IPS DF 4.7 (cell line): ENCODE data around the gene RTKN2.

Experiments used
- DNase-seq: peaks from one replicate; pipeline ENCODE4 v3.0.0-alpha.2; 2013; ENCODE audit warnings: low spot score; ENCODE audit errors: extremely low read depth

Gene RTKN2

GRCh38 chr10:62177111-62177510, 91.5 kb downstream of the RTKN2 start:
- no peak for DNase-seq

GRCh38 chr10:62175251-62175650, 93.4 kb downstream of the RTKN2 start:
- DNase-seq = no peak

- DNase-seq = no peak
Measured at GRCh38 chr10:62172465-62172864, 96.2 kb downstream of the RTKN2 start.

- DNase-seq = no peak
Measured at GRCh38 chr10:62171791-62172190, 96.9 kb downstream of the RTKN2 start.

- no peak for DNase-seq
Measured at GRCh38 chr10:62170732-62171131, 97.9 kb downstream of the RTKN2 start.

- DNase-seq = no peak
Measured at GRCh38 chr10:62166331-62167131, 102.1 kb downstream of the RTKN2 start.

GRCh38 chr10:62165803-62166202, 102.8 kb downstream of the RTKN2 start:
- DNase-seq = no peak

- no peak for DNase-seq
Measured at GRCh38 chr10:62163024-62163423, 105.6 kb downstream of the RTKN2 start.

- DNase-seq = no peak
Measured at GRCh38 chr10:62162261-62162981, 106.2 kb downstream of the RTKN2 start.

GRCh38 chr10:62159351-62159750, 109.3 kb downstream of the RTKN2 start:
- DNase-seq = no peak

GRCh38 chr10:62157601-62158000, 111.0 kb downstream of the RTKN2 start:
- DNase-seq = no peak

- DNase-seq = no peak
Measured at GRCh38 chr10:62155054-62155680, 113.5 kb downstream of the RTKN2 start.

GRCh38 chr10:62154231-62154630, 114.4 kb downstream of the RTKN2 start:
- no peak for DNase-seq

- no peak for DNase-seq
Measured at GRCh38 chr10:62153191-62153590, 115.5 kb downstream of the RTKN2 start.

GRCh38 chr10:62149621-62150020, 119.0 kb downstream of the RTKN2 start:
- DNase-seq = no peak

- DNase-seq = no peak
Measured at GRCh38 chr10:62148155-62148554, 120.5 kb downstream of the RTKN2 start.

GRCh38 chr10:62147425-62147824, 121.2 kb downstream of the RTKN2 start:
- DNase-seq = no peak

GRCh38 chr10:62136931-62137330, 131.7 kb downstream of the RTKN2 start:
- DNase-seq = no peak

GRCh38 chr10:62133618-62134017, 135.0 kb downstream of the RTKN2 start:
- DNase-seq = no peak
